CD14-positive monocyte (primary cell): ENCODE measurements around the gene GALP. TPM values are rescaled to one million over a fixed set of nuclear protein-coding genes. Genes with fewer than 3 reads are reported as not detected.

Experiments used
- DNase-seq, 3 donors: peaks; one replicate each; pipeline ENCODE4 v3.0.0-alpha.2; 2011 to 2022
- H2AFZ ChIP-seq: 2 replicates; pipeline ENCODE4 v1.6.0; 2012; ENCODE audit warnings: mild to moderate bottlenecking, low read depth, low read length, inconsistent platforms; ENCODE audit not compliant: insufficient read depth, poor library complexity, severe bottlenecking
- H3K27ac ChIP-seq, 2 donors: 1 replicate in 1 of 2; 2 replicates in 1 of 2; pipeline ENCODE4 v1.5.1; 2012 to 2013; ENCODE audit warnings: low read length in 2 of 2, control low read depth in 1 of 2, inconsistent platforms in 1 of 2, low read depth in 1 of 2, mild to moderate bottlenecking in 1 of 2
- H3K27me3 ChIP-seq, 2 donors: one replicate each; pipeline versions ENCODE4 v1.6.0 to v1.6.1; 2011 to 2013; ENCODE audit warnings: low read length in 2 of 2; ENCODE audit not compliant: control insufficient read depth in 2 of 2, insufficient read depth in 2 of 2
- H3K36me3 ChIP-seq, 2 donors: replicated peaks in 1 of 2; 1 replicate in 1 of 2; 2 replicates in 1 of 2; pipeline versions ENCODE4 v1.5.1 to v1.6.1; 2012 to 2013; ENCODE audit warnings: low read length in 2 of 2, control low read depth in 1 of 2, inconsistent platforms in 1 of 2, mild to moderate bottlenecking in 1 of 2; ENCODE audit not compliant: insufficient read depth in 2 of 2, control insufficient read depth in 1 of 2
- H3K4me1 ChIP-seq, 2 donors: 1 replicate in 1 of 2; 2 replicates in 1 of 2; pipeline versions ENCODE4 v1.5.1 to v1.6.1; 2012 to 2013; ENCODE audit warnings: low read length in 2 of 2, control low read depth in 1 of 2, inconsistent platforms in 1 of 2, mild to moderate bottlenecking in 1 of 2, moderate library complexity in 1 of 2; ENCODE audit not compliant: insufficient read depth in 2 of 2, control insufficient read depth in 1 of 2
- H3K4me2 ChIP-seq: replicated peaks from 2 replicates; pipeline ENCODE3; 2012; ENCODE audit warnings: low read length, moderate library complexity, mild to moderate bottlenecking; ENCODE audit not compliant: poor library complexity, severe bottlenecking; ENCODE audit errors: extremely low read depth
- H3K4me3 ChIP-seq, 3 experiments: fragments of 200-600 bp in 1 of 3; sonication (generic) in 1 of 3; replicated peaks in 1 of 3; 1 replicate in 2 of 3; 2 replicates in 1 of 3; pipeline ENCODE4 v1.5.1; 2011 to 2013; ENCODE audit warnings: low read length in 3 of 3, mild to moderate bottlenecking in 3 of 3, control low read depth in 2 of 3, low read depth in 2 of 3, inconsistent platforms in 1 of 3, moderate library complexity in 1 of 3
- H3K79me2 ChIP-seq: 2 replicates; pipeline ENCODE4 v1.6.0; 2012; ENCODE audit warnings: mild to moderate bottlenecking, control low read depth, inconsistent platforms, low read length, moderate library complexity; ENCODE audit not compliant: insufficient read depth
- H3K9ac ChIP-seq: 2 replicates; pipeline ENCODE4 v1.6.0; 2017; ENCODE audit warnings: low read length, mild to moderate bottlenecking; ENCODE audit not compliant: insufficient read depth, poor library complexity, severe bottlenecking
- H3K9me3 ChIP-seq, 2 donors: replicated peaks in 1 of 2; 1 replicate in 1 of 2; 2 replicates in 1 of 2; pipeline versions ENCODE4 v1.5.1 to v1.6.1; 2012 to 2013; ENCODE audit warnings: low read length in 2 of 2, control low read depth in 1 of 2; ENCODE audit not compliant: control insufficient read depth in 1 of 2, insufficient read depth in 1 of 2
- H4K20me1 ChIP-seq: 2 replicates; pipeline ENCODE4 v1.6.0; 2012; ENCODE audit warnings: mild to moderate bottlenecking, low read length, control low read depth, moderate library complexity; ENCODE audit not compliant: insufficient read depth
- H3K27ac Mint-ChIP-seq, 7 donors: one replicate each; pipeline ENCODE4 v1.8.0; 2020; ENCODE audit warnings: mild to moderate bottlenecking in 7 of 7, mixed read lengths in 7 of 7, moderate library complexity in 6 of 7, inconsistent platforms in 2 of 7
- H3K27me3 Mint-ChIP-seq, 3 donors: one replicate each; pipeline ENCODE4 v1.8.0; 2021 to 2022; ENCODE audit warnings: low read depth in 3 of 3, mild to moderate bottlenecking in 3 of 3, mixed read lengths in 3 of 3, moderate library complexity in 3 of 3, inconsistent platforms in 1 of 3
- H3K36me3 Mint-ChIP-seq, 2 donors: one replicate each; pipeline ENCODE4 v1.8.0; 2020; ENCODE audit warnings: mixed read lengths in 2 of 2, inconsistent platforms in 1 of 2, mild to moderate bottlenecking in 1 of 2
- H3K4me1 Mint-ChIP-seq: one replicate; pipeline ENCODE4 v1.8.0; 2020; ENCODE audit warnings: mild to moderate bottlenecking, mixed read lengths
- H3K4me3 Mint-ChIP-seq, 2 donors: one replicate each; pipeline ENCODE4 v1.8.0; 2020; ENCODE audit warnings: mild to moderate bottlenecking in 2 of 2, mixed read lengths in 2 of 2, moderate library complexity in 1 of 2
- H3K9me3 Mint-ChIP-seq, 7 donors: one replicate each; pipeline ENCODE4 v1.8.0; 2020 to 2022; ENCODE audit warnings: mixed read lengths in 7 of 7, mild to moderate bottlenecking in 6 of 7, moderate library complexity in 6 of 7, inconsistent platforms in 2 of 7
- WGBS: methylation state at CpG from one replicate; pipeline ENCODE4 v1.1.5; 2013; ENCODE audit warnings: missing lambda C conversion rate; ENCODE audit not compliant: insufficient coverage; 5-methylcytosine and 5-hydroxymethylcytosine counted together
- intact Hi-C, 2 donors: fragments of 100-400 bp; cut with micrococcal nuclease; formaldehyde crosslinking; loops; one replicate each; pipeline versions ENCODE4 v1.15.0 to v1.15.1; 2023
- polyA plus RNA-seq, 3 donors: library from polyadenylated mRNA; depleted of rRNA in 1 of 3; unstranded in 2 of 3; stranded (reverse) in 1 of 3; fragments of 300-500 nt in 2 of 3; fragments of >200 nt in 1 of 3; fragmentation: Illumina TruSeq in 2 of 3; gene quantifications; 1 replicate in 2 of 3; 2 replicates in 1 of 3; pipeline ENCODE4 v1.2.3, GENCODE V29; 2012 to 2021
- TF ChIP-seq, protein P1 (sequence below): fragments of 200-600 bp; IDR thresholded peaks from one replicate; pipeline ENCODE4 v1.8.0; 2022; ENCODE audit warnings: antibody characterized with exemption, mild to moderate bottlenecking

GALP gene
- polyA plus RNA-seq, 3 donors, result not detected

DNA sequence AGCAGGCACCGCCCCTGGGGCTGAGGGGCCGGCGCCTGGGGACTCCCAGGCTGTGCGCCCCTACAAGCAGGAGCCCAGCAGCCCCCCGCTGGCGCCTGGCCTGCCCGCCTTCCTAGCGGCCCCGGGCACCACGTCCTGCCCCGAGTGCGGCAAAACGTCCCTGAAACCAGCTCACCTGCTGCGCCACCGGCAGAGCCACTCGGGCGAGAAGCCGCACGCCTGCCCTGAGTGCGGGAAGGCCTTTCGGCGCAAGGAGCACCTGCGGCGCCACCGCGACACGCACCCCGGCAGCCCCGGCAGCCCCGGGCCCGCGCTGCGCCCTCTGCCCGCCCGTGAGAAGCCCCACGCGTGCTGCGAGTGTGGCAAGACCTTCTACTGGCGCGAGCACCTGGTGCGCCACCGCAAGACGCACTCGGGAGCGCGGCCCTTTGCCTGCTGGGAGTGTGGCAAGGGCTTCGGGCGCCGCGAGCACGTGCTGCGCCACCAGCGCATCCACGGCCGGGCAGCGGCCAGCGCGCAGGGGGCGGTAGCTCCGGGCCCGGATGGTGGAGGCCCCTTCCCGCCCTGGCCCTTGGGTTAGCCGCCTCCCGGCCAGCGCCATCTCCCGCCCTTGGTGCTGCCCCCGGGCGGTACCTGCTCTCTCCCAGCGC lies 16.1 kb upstream of the GALP start:
- H3K27ac Mint-ChIP-seq, result no peak overlapping the region
- Histone ChIP-seq H4K20me1 (no peaks in the 10 kb centered on the region), H3K36me3 (peaks cover 2 to 27% of the 10 kb centered on the region in 2 donors), H3K4me1 (no peaks in the 10 kb centered on the region), H3K4me3 (no peak overlapping the region), H3K27ac (no peak overlapping the region), H3K4me2 (no peak overlapping the region), H3K9ac (no peak overlapping the region), H3K9me3 (no peaks in the 10 kb centered on the region), H3K27me3 (peaks cover 0 to 3% of the 10 kb centered on the region in 2 donors), H2AFZ (no peak overlapping the region), H3K79me2 (no peaks in the 10 kb centered on the region)
- intact Hi-C loops, result loop anchor here in 1 of 2 donors (10.0 kb wide), 1 partner anchor 55 kb away; no protein-coding TSS in a partner anchor
- H3K27me3 Mint-ChIP-seq, result peaks cover 0 to 5% (median 2%) of the 10 kb centered on the region in 3 donors
- WGBS, result 99% methylated on average over 69 of the region's 69 CpGs
- TF ChIP-seq, protein P1, sequence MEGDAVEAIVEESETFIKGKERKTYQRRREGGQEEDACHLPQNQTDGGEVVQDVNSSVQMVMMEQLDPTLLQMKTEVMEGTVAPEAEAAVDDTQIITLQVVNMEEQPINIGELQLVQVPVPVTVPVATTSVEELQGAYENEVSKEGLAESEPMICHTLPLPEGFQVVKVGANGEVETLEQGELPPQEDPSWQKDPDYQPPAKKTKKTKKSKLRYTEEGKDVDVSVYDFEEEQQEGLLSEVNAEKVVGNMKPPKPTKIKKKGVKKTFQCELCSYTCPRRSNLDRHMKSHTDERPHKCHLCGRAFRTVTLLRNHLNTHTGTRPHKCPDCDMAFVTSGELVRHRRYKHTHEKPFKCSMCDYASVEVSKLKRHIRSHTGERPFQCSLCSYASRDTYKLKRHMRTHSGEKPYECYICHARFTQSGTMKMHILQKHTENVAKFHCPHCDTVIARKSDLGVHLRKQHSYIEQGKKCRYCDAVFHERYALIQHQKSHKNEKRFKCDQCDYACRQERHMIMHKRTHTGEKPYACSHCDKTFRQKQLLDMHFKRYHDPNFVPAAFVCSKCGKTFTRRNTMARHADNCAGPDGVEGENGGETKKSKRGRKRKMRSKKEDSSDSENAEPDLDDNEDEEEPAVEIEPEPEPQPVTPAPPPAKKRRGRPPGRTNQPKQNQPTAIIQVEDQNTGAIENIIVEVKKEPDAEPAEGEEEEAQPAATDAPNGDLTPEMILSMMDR, result no peak
- peaks cover 26% of the 10 kb centered on the region in 2 donors for H3K36me3 Mint-ChIP-seq
- H3K9me3 Mint-ChIP-seq, result peaks cover 0 to 6% (median 0%) of the 10 kb centered on the region in 7 donors
- H3K4me3 Mint-ChIP-seq, result no peak overlapping the region
- peaks cover 5% of the 10 kb centered on the region for H3K4me1 Mint-ChIP-seq
- DNase-seq, result no peak

DNA sequence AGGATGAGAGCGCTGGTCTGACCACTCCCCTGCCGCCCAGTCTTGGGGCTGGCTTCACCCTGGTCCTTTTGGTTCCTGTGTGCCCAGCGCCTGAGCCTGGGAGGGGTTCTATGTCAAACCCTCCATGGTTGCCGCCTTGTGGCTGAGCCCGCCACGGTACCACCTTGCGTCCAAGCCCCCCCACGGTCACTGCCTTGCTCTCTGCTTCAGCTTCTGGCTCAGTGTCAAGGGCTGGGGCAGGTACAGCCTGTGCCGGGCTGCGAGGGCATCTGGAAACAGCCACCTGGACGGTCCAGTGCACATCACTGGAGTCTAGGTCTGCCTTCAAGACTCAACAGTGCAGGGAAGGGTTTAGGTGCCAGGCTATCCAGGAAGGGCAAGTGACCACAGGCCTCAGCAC lies 14.3 kb upstream of the GALP start:
- Mint-ChIP-seq H3K36me3 (peaks cover 10 to 13% of the 10 kb centered on the region in 2 donors), H3K4me3 (no peak overlapping the region)
- no peak overlapping the region for H3K9ac ChIP-seq

More for the DNA sequence above, 14.3 kb upstream of the GALP start:
- H3K4me3 ChIP-seq, result no peak overlapping the region
- 97% methylated on average over 11 of the region's 11 CpGs for WGBS
- no peak overlapping the region for H3K4me2 ChIP-seq
- H3K9me3 ChIP-seq, result no peaks in the 10 kb centered on the region
- Mint-ChIP-seq H3K27ac (no peak overlapping the region), H3K9me3 (peaks cover 0 to 8% (median 0%) of the 10 kb centered on the region in 7 donors), H3K4me1 (peaks cover 5% of the 10 kb centered on the region), H3K27me3 (peaks cover 0 to 10% (median 6%) of the 10 kb centered on the region in 3 donors)
- no peaks in the 10 kb centered on the region for H3K4me1 ChIP-seq
- DNase-seq, result no peak
- TF ChIP-seq, protein P1, result no peak
- H3K27ac ChIP-seq, result no peak overlapping the region
- H2AFZ ChIP-seq, result no peak overlapping the region
- peaks cover 0 to 3% of the 10 kb centered on the region in 2 donors for H3K27me3 ChIP-seq
- H3K36me3 ChIP-seq, result peaks cover 0 to 17% of the 10 kb centered on the region in 2 donors
- intact Hi-C loops, result no loop called here
- H3K79me2 ChIP-seq, result no peaks in the 10 kb centered on the region
- H4K20me1 ChIP-seq, result no peaks in the 10 kb centered on the region
